DND-41 (cell line): ENCODE data around the gene NDUFA13.

Source experiments
- ATAC-seq: fragments of 200-7000 bp; cut with Tn5 transposase; 3 replicates; pipeline ENCODE4 v1.9.1; 2021; ENCODE audit warnings: low read depth; ENCODE audit not compliant: insufficient read depth
- DNase-seq: peaks from one replicate; pipeline ENCODE4 v3.0.0-alpha.2; 2020
- H2AFZ ChIP-seq: 2 replicates; pipeline ENCODE4 v1.6.0; 2012; ENCODE audit warnings: low read depth, low read length
- H3K27ac ChIP-seq: 2 replicates; pipeline ENCODE4 v1.5.1; 2012; ENCODE audit warnings: low read length, inconsistent platforms
- H3K27me3 ChIP-seq: fragments of 200-600 bp; sonication (generic); 2 replicates; pipeline ENCODE4 v1.6.0; 2012; ENCODE audit warnings: low read length, mild to moderate bottlenecking, inconsistent platforms; ENCODE audit not compliant: insufficient read depth, poor library complexity
- H3K36me3 ChIP-seq: 2 replicates; pipeline ENCODE4 v1.5.1; 2012; ENCODE audit warnings: low read length, inconsistent platforms; ENCODE audit not compliant: insufficient read depth
- H3K4me1 ChIP-seq: 2 replicates; pipeline ENCODE4 v1.5.1; 2012; ENCODE audit warnings: mild to moderate bottlenecking, low read length; ENCODE audit not compliant: insufficient read depth
- H3K4me2 ChIP-seq: 2 replicates; pipeline ENCODE4 v1.6.0; 2012; ENCODE audit warnings: mild to moderate bottlenecking, moderate library complexity, low read length, inconsistent platforms; ENCODE audit not compliant: insufficient read depth
- H3K4me3 ChIP-seq, 2 experiments: fragments of 200-600 bp in 1 of 2; shearing (Covaris generic) in 1 of 2; 2 replicates each; pipeline ENCODE4 v1.5.1; 2012 to 2016; ENCODE audit warnings: inconsistent platforms in 2 of 2, low read length in 2 of 2, mild to moderate bottlenecking in 2 of 2, low read depth in 1 of 2, moderate library complexity in 1 of 2
- H3K79me2 ChIP-seq: 2 replicates; pipeline ENCODE4 v1.6.0; 2012; ENCODE audit warnings: low read length, inconsistent platforms; ENCODE audit not compliant: insufficient read depth
- H3K9ac ChIP-seq: 2 replicates; pipeline ENCODE4 v1.6.0; 2012; ENCODE audit warnings: low read depth, mild to moderate bottlenecking, inconsistent platforms, low read length, moderate library complexity
- H3K9me3 ChIP-seq: 2 replicates; pipeline ENCODE4 v1.5.1; 2012; ENCODE audit warnings: low read length, moderate library complexity, mild to moderate bottlenecking, inconsistent platforms; ENCODE audit not compliant: insufficient read depth, severe bottlenecking
- H4K20me1 ChIP-seq: 2 replicates; pipeline ENCODE4 v1.6.0; 2012; ENCODE audit warnings: low read length; ENCODE audit not compliant: insufficient read depth
- EZH2 ChIP-seq: IDR thresholded peaks from 3 replicates; pipeline ENCODE4 v1.6.1; 2012; ENCODE audit warnings: borderline replicate concordance, low read depth, mild to moderate bottlenecking, moderate library complexity, low read length, inconsistent platforms; ENCODE audit not compliant: severe bottlenecking
- TF ChIP-seq, protein P1 (sequence below): IDR thresholded peaks from 2 replicates; pipeline ENCODE4 v1.5.1; 2012; ENCODE audit warnings: borderline replicate concordance, low read length, moderate library complexity, mild to moderate bottlenecking; ENCODE audit not compliant: poor library complexity, severe bottlenecking; ENCODE audit errors: extremely low read depth

NDUFA13 gene

DNA sequence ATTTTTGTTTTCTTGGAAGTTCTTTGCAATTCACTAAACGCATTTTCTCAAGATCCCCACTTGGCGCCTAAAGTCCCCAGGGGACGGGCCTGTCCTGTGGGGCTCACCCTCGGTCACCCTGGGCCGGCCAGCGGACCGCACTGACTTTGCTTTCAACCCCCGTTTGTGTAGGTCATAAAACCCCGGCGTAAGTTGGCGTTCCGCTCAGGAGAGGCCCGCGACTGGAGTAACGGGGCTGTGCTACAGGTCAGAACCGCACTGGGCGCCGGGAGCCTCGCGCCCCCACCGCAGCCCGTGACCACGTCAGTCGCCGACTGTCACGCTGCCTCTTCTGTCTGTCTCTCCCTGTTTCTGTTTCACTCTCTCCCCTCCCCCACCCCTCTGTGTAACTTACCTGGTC, 14.2 kb upstream of the NDUFA13 start:
- H3K4me2 ChIP-seq: no peak overlapping the region
- no peaks in the 10 kb centered on the region for H3K27me3 ChIP-seq
- no peak overlapping the region for H3K9ac ChIP-seq
- no peak overlapping the region for H3K4me3 ChIP-seq
- H3K4me1 ChIP-seq: no peaks in the 10 kb centered on the region
- ATAC-seq (no peak), DNase-seq (no peak)
- H3K27ac ChIP-seq: no peak overlapping the region
- peaks cover 99% of the 10 kb centered on the region for H3K36me3 ChIP-seq
- no peak overlapping the region for H2AFZ ChIP-seq
- H3K79me2 ChIP-seq: peaks cover 12% of the 10 kb centered on the region; the same call in 1 of the 2 replicates
- H4K20me1 ChIP-seq: peaks cover 55% of the 10 kb centered on the region
- TF ChIP-seq EZH2: no peak
- TF ChIP-seq, protein P1, sequence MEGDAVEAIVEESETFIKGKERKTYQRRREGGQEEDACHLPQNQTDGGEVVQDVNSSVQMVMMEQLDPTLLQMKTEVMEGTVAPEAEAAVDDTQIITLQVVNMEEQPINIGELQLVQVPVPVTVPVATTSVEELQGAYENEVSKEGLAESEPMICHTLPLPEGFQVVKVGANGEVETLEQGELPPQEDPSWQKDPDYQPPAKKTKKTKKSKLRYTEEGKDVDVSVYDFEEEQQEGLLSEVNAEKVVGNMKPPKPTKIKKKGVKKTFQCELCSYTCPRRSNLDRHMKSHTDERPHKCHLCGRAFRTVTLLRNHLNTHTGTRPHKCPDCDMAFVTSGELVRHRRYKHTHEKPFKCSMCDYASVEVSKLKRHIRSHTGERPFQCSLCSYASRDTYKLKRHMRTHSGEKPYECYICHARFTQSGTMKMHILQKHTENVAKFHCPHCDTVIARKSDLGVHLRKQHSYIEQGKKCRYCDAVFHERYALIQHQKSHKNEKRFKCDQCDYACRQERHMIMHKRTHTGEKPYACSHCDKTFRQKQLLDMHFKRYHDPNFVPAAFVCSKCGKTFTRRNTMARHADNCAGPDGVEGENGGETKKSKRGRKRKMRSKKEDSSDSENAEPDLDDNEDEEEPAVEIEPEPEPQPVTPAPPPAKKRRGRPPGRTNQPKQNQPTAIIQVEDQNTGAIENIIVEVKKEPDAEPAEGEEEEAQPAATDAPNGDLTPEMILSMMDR: no peak
- H3K9me3 ChIP-seq: no peaks in the 10 kb centered on the region

- Histone ChIP-seq H3K27me3 (no peaks in the 10 kb centered on the region), H3K27ac (no peak overlapping the region), H3K9me3 (no peaks in the 10 kb centered on the region), H3K4me1 (no peaks in the 10 kb centered on the region), H3K4me3 (no peak overlapping the region), H2AFZ (no peak overlapping the region), H3K9ac (no peak overlapping the region), H3K36me3 (peaks cover 99% of the 10 kb centered on the region), H4K20me1 (peaks cover 52% of the 10 kb centered on the region), H3K79me2 (peaks cover 12% of the 10 kb centered on the region; the same call in 1 of the 2 replicates), H3K4me2 (no peak overlapping the region)
- TF ChIP-seq, protein P1: no peak
- no peak for TF ChIP-seq EZH2
- ATAC-seq (no peak), DNase-seq (no peak)
Measured at GRCh38 chr19:19502281-19502680, 13.7 kb upstream of the NDUFA13 start.

- no peak overlapping the region for H3K27ac ChIP-seq
- no peaks in the 10 kb centered on the region for H3K27me3 ChIP-seq
- H2AFZ ChIP-seq: no peak overlapping the region
- DNase-seq (no peak), ATAC-seq (no peak)
- no peaks in the 10 kb centered on the region for H3K4me1 ChIP-seq
- H3K36me3 ChIP-seq: peaks cover 99% of the 10 kb centered on the region
- no peak overlapping the region for H3K4me3 ChIP-seq
- H4K20me1 ChIP-seq: peaks cover 49% of the 10 kb centered on the region
- H3K4me2 ChIP-seq: no peak overlapping the region
- no peak overlapping the region for H3K9ac ChIP-seq
- no peak for TF ChIP-seq EZH2
- TF ChIP-seq, protein P1: no peak
- H3K79me2 ChIP-seq: peaks cover 6% of the 10 kb centered on the region; the same call in 1 of the 2 replicates
- H3K9me3 ChIP-seq: no peaks in the 10 kb centered on the region
Measured at GRCh38 chr19:19502808-19503602, 13.0 kb upstream of the NDUFA13 start.
